Esophagus squamous epithelium (tissue), 4 donors: ENCODE results near the gene SMIM41.

Experiments used
- POLR2A ChIP-seq, 4 donors: fragments of 450-650 bp; IDR thresholded peaks; one replicate each; pipeline ENCODE4 v1.6.1; 2017; ENCODE audit warnings: antibody characterized with exemption in 4 of 4, mild to moderate bottlenecking in 4 of 4, moderate library complexity in 3 of 4
- TF ChIP-seq, protein P1 (sequence below), 6 experiments: fragments of 450-650 bp in 4 of 6; fragments of 200-600 bp in 2 of 6; sonication (generic) in 2 of 6; IDR thresholded peaks; one replicate each; pipeline ENCODE4 v1.5.1; 2016 to 2019; ENCODE audit warnings: antibody characterized with exemption in 6 of 6, mild to moderate bottlenecking in 4 of 6, moderate library complexity in 4 of 6

DNA sequence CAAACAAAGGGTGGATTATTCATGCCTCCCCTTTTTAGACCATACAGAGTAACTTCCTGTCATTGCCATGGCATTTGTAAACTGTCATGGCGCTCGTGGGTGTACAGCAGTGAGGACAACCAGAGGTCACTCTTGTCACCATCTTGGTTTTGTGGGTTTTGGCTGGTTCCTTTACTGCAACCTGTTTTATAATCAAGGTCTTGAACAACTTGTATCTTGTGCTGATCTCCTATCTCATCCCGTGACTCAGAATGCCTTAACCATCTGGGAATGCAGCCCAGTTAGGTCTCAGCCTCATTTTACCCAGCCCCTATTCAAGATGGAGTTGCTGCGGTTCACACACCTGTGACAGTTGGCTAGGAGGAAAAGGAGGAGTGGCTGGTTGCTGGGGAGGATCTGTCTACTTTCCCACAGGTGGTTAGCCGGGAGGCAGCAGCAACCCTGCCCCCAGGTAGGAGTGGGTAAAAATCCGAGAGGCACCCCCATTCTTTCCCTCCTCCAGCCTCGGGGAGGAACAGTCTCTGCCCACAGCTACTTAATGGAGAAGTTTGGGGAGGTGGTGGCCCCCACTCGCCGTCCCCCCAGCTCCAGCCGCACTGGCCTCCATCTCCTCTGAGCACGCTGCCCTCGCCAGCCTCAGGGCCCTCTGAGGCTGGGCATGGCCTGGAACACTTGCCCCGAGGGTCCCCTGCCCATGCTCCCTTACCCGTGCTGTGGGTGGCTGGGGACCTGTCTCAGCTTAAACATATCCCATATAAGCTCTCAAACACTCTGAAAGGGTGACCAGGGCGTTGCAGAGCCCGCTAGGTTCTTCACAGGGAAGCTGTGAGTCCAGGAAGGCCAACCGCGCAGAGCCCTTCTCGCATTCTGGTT lies 41.7 kb downstream of the SMIM41 start:
- TF ChIP-seq, protein P1, sequence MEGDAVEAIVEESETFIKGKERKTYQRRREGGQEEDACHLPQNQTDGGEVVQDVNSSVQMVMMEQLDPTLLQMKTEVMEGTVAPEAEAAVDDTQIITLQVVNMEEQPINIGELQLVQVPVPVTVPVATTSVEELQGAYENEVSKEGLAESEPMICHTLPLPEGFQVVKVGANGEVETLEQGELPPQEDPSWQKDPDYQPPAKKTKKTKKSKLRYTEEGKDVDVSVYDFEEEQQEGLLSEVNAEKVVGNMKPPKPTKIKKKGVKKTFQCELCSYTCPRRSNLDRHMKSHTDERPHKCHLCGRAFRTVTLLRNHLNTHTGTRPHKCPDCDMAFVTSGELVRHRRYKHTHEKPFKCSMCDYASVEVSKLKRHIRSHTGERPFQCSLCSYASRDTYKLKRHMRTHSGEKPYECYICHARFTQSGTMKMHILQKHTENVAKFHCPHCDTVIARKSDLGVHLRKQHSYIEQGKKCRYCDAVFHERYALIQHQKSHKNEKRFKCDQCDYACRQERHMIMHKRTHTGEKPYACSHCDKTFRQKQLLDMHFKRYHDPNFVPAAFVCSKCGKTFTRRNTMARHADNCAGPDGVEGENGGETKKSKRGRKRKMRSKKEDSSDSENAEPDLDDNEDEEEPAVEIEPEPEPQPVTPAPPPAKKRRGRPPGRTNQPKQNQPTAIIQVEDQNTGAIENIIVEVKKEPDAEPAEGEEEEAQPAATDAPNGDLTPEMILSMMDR (IDR thresholded peaks at IDR 0.05): no peak
- TF ChIP-seq POLR2A (IDR thresholded peaks at IDR 0.05): no peak
